Measurements from ENCODE around the gene GOLGA6D. TPM values are rescaled to one million over a fixed set of nuclear protein-coding genes. Genes with fewer than 3 reads are reported as not detected.
"Not testable (repeated sequence)": the region's sequence is repeated elsewhere in the genome, so short reads cannot be mapped to it uniquely, and the experiment has no call there.

Gene GOLGA6D
- total and polyA plus RNA-seq, 2 of the 4 experiments (the other 2 are of a cell fraction): not detected

GRCh38 chr15:75238150-75238549 lies 44.5 kb upstream of the GOLGA6D start (continued):
- no peak for TF ChIP-seq CTCF (conservative IDR thresholded peaks at IDR 0.05; ENCODE audit: low read depth, low read length)
- TF ChIP-seq RAD21 (IDR thresholded peaks at IDR 0.05; ENCODE audit: low read length): no peak

- H4K91ac ChIP-seq (ENCODE audit: insufficient read depth, low read depth, low read length); H4K20me1 ChIP-seq (ENCODE audit: insufficient read depth, low read length); H3K36me3 ChIP-seq (ENCODE audit: control insufficient read depth, insufficient read depth, low read length); ATAC-seq (ENCODE audit: low read depth); H3K27ac ChIP-seq (ENCODE audit: insufficient read depth, low read length); H2BK5ac ChIP-seq (ENCODE audit: low read depth, low read length, poor library complexity, severe bottlenecking); H3K79me1 ChIP-seq (ENCODE audit: low read depth in 1 of 2, low read length in 2 of 2); H3K56ac ChIP-seq (ENCODE audit: extremely low read depth, insufficient read depth, low read length); H4K5ac ChIP-seq (ENCODE audit: low read depth, low read length); BruUV-seq (replicated peaks); H3K4ac ChIP-seq (ENCODE audit: low read depth, low read length); dilution Hi-C loops (cut with HindIII; ENCODE audit: low sequenced_read_pairs, unreplicated experiment); H2BK20ac ChIP-seq (ENCODE audit: low read depth, low read length); H3K23ac ChIP-seq (ENCODE audit: low read depth, low read length); H2BK120ac ChIP-seq (ENCODE audit: low read depth, low read length); H3K4me1 ChIP-seq (ENCODE audit: control insufficient read depth, insufficient read depth, low read length); H3K18ac ChIP-seq (ENCODE audit: low read depth, low read length); H4K8ac ChIP-seq (ENCODE audit: low read depth in 2 of 2, low read length in 2 of 2); POLR2A ChIA-PET (ENCODE audit: unreplicated experiment); H2AK9ac ChIP-seq (replicated peaks; ENCODE audit: low read depth, low read length, poor library complexity); DNase-seq; H2AK5ac ChIP-seq (ENCODE audit: low read depth, low read length); H2AFZ ChIP-seq (replicated peaks; ENCODE audit: low read length, poor library complexity); H3K4me3 ChIP-seq (ENCODE audit: insufficient read depth, low read depth, low read length); H3K9me1 ChIP-seq (ENCODE audit: insufficient read depth, low read length); H2BK15ac ChIP-seq (ENCODE audit: low read depth, low read length); in situ Hi-C loops (cut with MboI; ENCODE audit: low sequenced_read_pairs); CTCF ChIA-PET; H3K14ac ChIP-seq (replicated peaks; ENCODE audit: low read depth, low read length); H3K9ac ChIP-seq (ENCODE audit: low read depth, low read length); H3K4me2 ChIP-seq (ENCODE audit: low read depth, low read length); H3K9me3 ChIP-seq (ENCODE audit: control insufficient read depth, insufficient read depth, low read length): not testable (repeated sequence)
- WGBS, 2 experiments (ENCODE audit: extremely low coverage in 2 of 2, insufficient read length in 1 of 2): no CpG with 5 or more reads among the region's 1 CpG
- intact Hi-C loops (cut with micrococcal nuclease): loop anchor here (10.0 kb wide), 1 partner anchor 59 kb away; no protein-coding TSS in a partner anchor
- H3K27me3 ChIP-seq (ENCODE audit: control insufficient read depth, insufficient read depth, low read length): peaks cover 42% of the 10 kb centered on the region
These were observed 36.9 kb upstream of the GOLGA6D start for GRCh38 chr15:75245741-75246140.

- dilution Hi-C loops (cut with HindIII; ENCODE audit: low sequenced_read_pairs, unreplicated experiment); H2BK15ac ChIP-seq (ENCODE audit: low read depth, low read length); H2AK9ac ChIP-seq (replicated peaks; ENCODE audit: low read depth, low read length, poor library complexity); H2BK20ac ChIP-seq (ENCODE audit: low read depth, low read length); in situ Hi-C loops (cut with MboI; ENCODE audit: low sequenced_read_pairs); H3K79me1 ChIP-seq (ENCODE audit: low read depth in 1 of 2, low read length in 2 of 2); H4K91ac ChIP-seq (ENCODE audit: insufficient read depth, low read depth, low read length); H3K56ac ChIP-seq (ENCODE audit: extremely low read depth, insufficient read depth, low read length); H3K36me3 ChIP-seq (ENCODE audit: control insufficient read depth, insufficient read depth, low read length); H3K27ac ChIP-seq (ENCODE audit: insufficient read depth, low read length); POLR2A ChIA-PET (ENCODE audit: unreplicated experiment); H2BK5ac ChIP-seq (ENCODE audit: low read depth, low read length, poor library complexity, severe bottlenecking); H2BK120ac ChIP-seq (ENCODE audit: low read depth, low read length); H3K9ac ChIP-seq (ENCODE audit: low read depth, low read length); H4K8ac ChIP-seq (ENCODE audit: low read depth in 2 of 2, low read length in 2 of 2); DNase-seq; H3K23ac ChIP-seq (ENCODE audit: low read depth, low read length); BruUV-seq (replicated peaks); H3K4ac ChIP-seq (ENCODE audit: low read depth, low read length); ATAC-seq (ENCODE audit: low read depth); H4K20me1 ChIP-seq (ENCODE audit: insufficient read depth, low read length); H3K4me1 ChIP-seq (ENCODE audit: control insufficient read depth, insufficient read depth, low read length); H3K18ac ChIP-seq (ENCODE audit: low read depth, low read length); H3K9me3 ChIP-seq (ENCODE audit: control insufficient read depth, insufficient read depth, low read length); H3K14ac ChIP-seq (replicated peaks; ENCODE audit: low read depth, low read length); H3K4me2 ChIP-seq (ENCODE audit: low read depth, low read length); H3K9me1 ChIP-seq (ENCODE audit: insufficient read depth, low read length); H2AK5ac ChIP-seq (ENCODE audit: low read depth, low read length); H3K4me3 ChIP-seq (ENCODE audit: insufficient read depth, low read depth, low read length); H2AFZ ChIP-seq (replicated peaks; ENCODE audit: low read length, poor library complexity); H4K5ac ChIP-seq (ENCODE audit: low read depth, low read length); CTCF ChIA-PET: not testable (repeated sequence)
- H3K27me3 ChIP-seq (ENCODE audit: control insufficient read depth, insufficient read depth, low read length): peaks cover 46% of the 10 kb centered on the region
- 52% methylated on average over 3 of the region's 6 CpGs; no CpG with 5 or more reads in 1 of the 2 experiments for WGBS, 2 experiments (ENCODE audit: extremely low coverage in 2 of 2, insufficient read length in 1 of 2)
- intact Hi-C loops (cut with micrococcal nuclease): loop anchor here (10.0 kb wide), 1 partner anchor 56 kb away; no protein-coding TSS in a partner anchor
These were observed 33.6 kb upstream of the GOLGA6D start for GRCh38 chr15:75248991-75249390.
